Activated T-cell treated with anti-CD3 and anti-CD28 coated beads, Interleukin-2, amount 50 U/mL, for 72 hours (primary cell): ENCODE data around the gene NOS1AP. TPM values are rescaled to one million over a fixed set of nuclear protein-coding genes. Genes with fewer than 3 reads are reported as not detected.

ENCODE experiments used
- ATAC-seq, 2 donors: fragments of 150-1000 bp; cut with Tn5 transposase; replicated peaks in 1 of 2; 2 replicates each; pipeline ENCODE4 v1.10.0; 2021; ENCODE audit warnings: moderate library complexity in 2 of 2, mild to moderate bottlenecking in 1 of 2
- DNase-seq, 2 donors: peaks; one replicate each; pipeline ENCODE4 v3.0.0; 2021 to 2022; ENCODE audit warnings: mixed read lengths in 1 of 2
- H3K27ac Mint-ChIP-seq: one replicate; pipeline ENCODE4 v1.8.0; 2022; ENCODE audit warnings: mild to moderate bottlenecking, moderate library complexity, mixed read lengths
- H3K27me3 Mint-ChIP-seq: one replicate; pipeline ENCODE4 v1.8.0; 2022; ENCODE audit warnings: low read depth, mixed read lengths
- H3K36me3 Mint-ChIP-seq, 2 donors: one replicate each; pipeline ENCODE4 v1.8.0; 2022; ENCODE audit warnings: mixed read lengths in 2 of 2, mild to moderate bottlenecking in 1 of 2; ENCODE audit not compliant: insufficient read depth in 2 of 2
- H3K4me1 Mint-ChIP-seq: one replicate; pipeline ENCODE4 v1.8.0; 2022; ENCODE audit warnings: low read depth, mixed read lengths
- H3K4me3 Mint-ChIP-seq, 2 donors: one replicate each; pipeline ENCODE4 v1.8.0; 2022; ENCODE audit warnings: mild to moderate bottlenecking in 2 of 2, mixed read lengths in 2 of 2, moderate library complexity in 2 of 2
- H3K9me3 Mint-ChIP-seq, 2 donors: one replicate each; pipeline ENCODE4 v1.8.0; 2022; ENCODE audit warnings: mixed read lengths in 2 of 2
- total RNA-seq, 2 donors: library from RNA; stranded (reverse); gene quantifications; one replicate each; pipeline ENCODE4 v1.2.3, GENCODE V29; 2022

Gene NOS1AP
- total RNA-seq, 2 donors from 2014 or later = 0.21 to 0.26 TPM

DNA sequence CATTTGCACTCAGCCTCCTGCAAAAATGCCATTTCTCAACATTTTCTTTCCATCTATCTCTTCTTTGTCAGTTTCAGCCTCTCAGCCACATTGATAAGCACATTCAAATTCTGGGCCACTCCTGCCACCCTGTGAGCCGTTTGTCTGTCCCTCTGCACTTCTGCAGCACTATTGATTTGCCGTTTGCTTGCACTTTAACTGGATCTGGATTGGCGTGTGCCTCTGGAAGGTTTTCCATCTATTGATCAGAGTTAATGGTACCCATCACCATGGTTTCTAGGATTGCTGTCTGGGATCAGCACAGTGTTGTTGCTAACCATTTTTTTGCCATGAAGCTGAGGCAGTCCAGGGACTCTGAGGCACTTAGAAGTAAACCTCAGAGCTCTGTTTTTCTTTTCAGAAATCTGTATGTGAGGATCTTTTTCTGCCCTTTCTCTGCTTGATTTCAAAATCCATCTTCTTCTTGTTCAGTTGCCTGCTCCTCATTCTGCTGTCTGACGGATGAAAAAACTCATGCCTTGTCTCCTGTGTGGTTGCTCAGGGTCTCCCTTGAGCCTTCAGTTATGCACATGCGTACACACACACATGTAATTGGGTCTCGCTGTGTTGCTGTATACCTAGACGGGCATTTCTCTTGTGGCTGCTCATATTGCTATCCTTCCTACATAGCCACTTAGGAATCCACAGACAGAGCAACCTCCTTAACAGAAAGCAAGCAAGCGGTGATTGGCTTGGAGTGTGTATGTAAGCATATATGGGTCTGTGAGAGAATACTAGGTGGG lies 67.9 kb downstream of the NOS1AP start:
- H3K4me3 Mint-ChIP-seq = no peak overlapping the region
- H3K9me3 Mint-ChIP-seq = peaks cover 0 to 2% of the 10 kb centered on the region in 2 donors
- H3K36me3 Mint-ChIP-seq = no peaks in the 10 kb centered on the region
- H3K27me3 Mint-ChIP-seq = peaks cover 40% of the 10 kb centered on the region
- no peak for ATAC-seq
- no peaks in the 10 kb centered on the region for H3K4me1 Mint-ChIP-seq
- DNase-seq = no peak
- no peak overlapping the region for H3K27ac Mint-ChIP-seq

DNA sequence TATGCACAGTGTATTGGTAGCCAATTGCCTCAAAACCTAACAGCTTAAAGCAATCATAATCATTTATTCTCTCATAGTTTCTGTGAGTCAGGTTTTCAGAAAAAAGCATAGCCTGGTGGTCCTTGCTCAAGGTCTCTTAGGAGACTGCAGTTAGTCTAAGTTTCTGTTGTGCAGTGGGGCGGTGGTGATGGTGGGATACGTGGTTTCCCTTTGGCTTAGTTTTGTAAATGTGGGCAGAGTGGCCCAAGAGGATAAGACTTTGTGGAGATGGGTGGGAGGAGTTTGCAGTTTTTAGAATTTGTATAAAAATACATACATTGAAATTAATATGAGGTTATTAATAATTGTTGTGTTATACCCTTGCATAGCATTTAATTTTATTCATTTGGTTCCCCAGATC lies 68.6 kb downstream of the NOS1AP start:
- Mint-ChIP-seq H3K27ac (no peak overlapping the region), H3K4me3 (no peak overlapping the region), H3K4me1 (no peaks in the 10 kb centered on the region), H3K9me3 (peaks cover 0 to 2% of the 10 kb centered on the region in 2 donors), H3K27me3 (peaks cover 40% of the 10 kb centered on the region), H3K36me3 (no peaks in the 10 kb centered on the region)
- DNase-seq (no peak), ATAC-seq (no peak)

DNA sequence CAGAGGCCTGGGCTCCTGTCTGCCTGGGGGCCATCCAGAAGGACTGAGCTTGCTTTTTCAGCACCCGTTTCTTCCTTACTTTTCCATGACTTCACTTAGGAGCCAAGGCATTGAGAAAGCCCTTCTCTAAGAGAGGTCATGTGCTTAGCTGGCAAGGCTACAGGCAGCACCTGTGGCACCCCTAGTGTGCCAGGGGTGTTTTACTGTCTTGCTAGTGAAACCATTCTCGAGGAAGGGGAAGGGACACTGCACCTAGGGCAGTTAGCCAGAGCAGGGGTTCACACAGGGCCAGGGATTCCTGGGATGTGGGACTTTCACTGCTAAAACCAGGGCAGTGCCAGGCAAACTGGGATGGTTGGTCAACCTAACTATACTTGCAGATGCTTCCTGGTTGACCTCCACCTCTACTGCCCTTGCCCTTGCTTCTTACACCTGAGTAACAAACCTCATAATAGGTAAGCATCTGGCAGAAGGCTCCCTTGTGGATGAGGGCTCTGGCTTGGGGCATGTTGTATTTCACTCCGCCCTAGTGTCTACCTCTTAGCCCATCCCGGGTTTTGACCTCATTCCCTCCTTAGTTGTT lies 69.2 kb downstream of the NOS1AP start:
- Mint-ChIP-seq H3K27me3 (peaks cover 43% of the 10 kb centered on the region), H3K4me3 (no peak overlapping the region), H3K9me3 (peaks cover 0 to 2% of the 10 kb centered on the region in 2 donors), H3K4me1 (no peaks in the 10 kb centered on the region), H3K36me3 (no peaks in the 10 kb centered on the region), H3K27ac (no peak overlapping the region)
- DNase-seq = no peak
- ATAC-seq = no peak

DNA sequence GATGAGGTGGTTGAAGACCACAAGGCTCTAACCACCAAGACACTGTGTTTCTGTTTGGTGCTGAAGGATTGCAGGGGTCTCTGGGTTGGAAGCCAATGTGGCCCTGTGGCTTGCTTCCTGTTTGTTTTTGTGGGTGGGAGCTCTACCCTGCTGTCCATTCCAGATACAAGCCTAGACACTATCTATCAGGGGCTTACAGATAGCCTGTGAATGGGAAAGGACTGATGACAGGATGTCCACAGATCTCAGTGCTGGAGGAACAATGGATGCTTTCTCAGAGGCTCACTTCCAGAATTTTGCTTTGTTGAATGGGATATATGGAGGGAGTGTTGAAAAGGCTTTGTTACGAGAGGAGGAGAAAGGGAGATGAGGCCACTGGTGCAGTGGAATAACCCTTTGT lies 69.7 kb downstream of the NOS1AP start:
- Mint-ChIP-seq H3K4me1 (no peaks in the 10 kb centered on the region), H3K4me3 (no peak overlapping the region), H3K27me3 (peaks cover 43% of the 10 kb centered on the region), H3K36me3 (no peaks in the 10 kb centered on the region), H3K9me3 (peaks cover 0 to 2% of the 10 kb centered on the region in 2 donors), H3K27ac (no peak overlapping the region)
- DNase-seq = no peak
- ATAC-seq = no peak

DNA sequence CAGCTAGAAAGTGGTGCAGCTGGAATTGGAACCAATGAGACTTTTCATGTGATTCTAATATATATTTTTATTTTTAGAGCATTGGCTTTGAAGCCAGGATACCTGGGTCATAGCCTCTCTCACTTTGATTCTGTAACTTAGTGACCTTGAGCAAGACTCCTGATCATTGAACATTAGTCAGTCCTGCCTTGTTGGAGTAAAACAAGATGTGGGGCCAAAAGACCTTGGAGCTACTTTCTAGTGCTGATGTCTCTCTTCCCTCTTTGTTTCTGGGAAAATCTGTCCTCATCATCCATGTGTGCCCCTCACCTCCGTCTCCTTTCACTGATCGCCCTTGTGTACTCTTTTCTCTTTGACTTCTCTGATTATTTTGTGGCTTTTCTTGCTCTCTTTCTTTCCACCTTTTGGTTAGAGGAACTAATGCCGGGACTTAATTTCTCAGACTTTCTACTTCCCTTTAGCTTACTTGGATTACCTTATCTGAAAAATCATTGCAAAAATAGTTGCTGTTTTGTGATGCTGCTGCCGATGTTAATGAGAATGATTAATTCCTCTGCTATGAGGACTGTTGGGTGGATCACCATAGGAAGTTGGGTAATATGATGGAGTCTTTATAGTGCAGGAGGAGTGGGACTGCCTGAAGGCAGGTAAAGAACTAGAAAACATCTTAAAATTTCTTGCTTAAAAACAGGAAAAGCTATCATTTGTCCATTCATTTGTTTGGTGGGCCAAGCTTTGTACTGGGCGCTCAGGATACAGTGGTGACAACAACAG lies 72.0 kb downstream of the NOS1AP start:
- H3K4me1 Mint-ChIP-seq = no peaks in the 10 kb centered on the region
- no peak overlapping the region for H3K27ac Mint-ChIP-seq
- peaks cover 0 to 2% of the 10 kb centered on the region in 2 donors for H3K9me3 Mint-ChIP-seq
- H3K36me3 Mint-ChIP-seq = no peaks in the 10 kb centered on the region
- peaks cover 33% of the 10 kb centered on the region for H3K27me3 Mint-ChIP-seq
- no peak overlapping the region for H3K4me3 Mint-ChIP-seq
- no peak for DNase-seq
- no peak for ATAC-seq

DNA sequence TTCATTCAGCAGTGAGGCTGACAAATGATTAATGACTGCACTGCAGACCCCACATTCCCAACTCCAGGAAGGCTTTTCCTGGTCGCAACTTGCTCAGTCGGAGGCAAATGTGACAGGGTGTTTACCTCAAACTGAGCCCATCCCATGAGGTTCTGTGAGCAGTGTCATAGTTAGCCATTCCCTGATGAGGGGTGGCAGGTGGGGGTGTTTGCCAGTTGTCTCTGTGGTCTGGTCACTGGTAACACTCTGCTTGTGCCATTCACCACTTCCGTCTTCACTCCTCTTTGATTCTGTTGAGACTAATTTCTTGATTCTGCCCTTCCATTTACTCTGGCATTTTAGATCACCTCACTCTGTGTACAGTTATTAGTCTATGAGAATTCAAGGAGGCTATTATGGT lies 73.5 kb downstream of the NOS1AP start:
- Mint-ChIP-seq H3K27me3 (peaks cover 24% of the 10 kb centered on the region), H3K27ac (no peak overlapping the region), H3K4me3 (no peak overlapping the region), H3K36me3 (no peaks in the 10 kb centered on the region), H3K4me1 (no peaks in the 10 kb centered on the region), H3K9me3 (peaks cover 0 to 2% of the 10 kb centered on the region in 2 donors)
- ATAC-seq (no peak), DNase-seq (no peak)

DNA sequence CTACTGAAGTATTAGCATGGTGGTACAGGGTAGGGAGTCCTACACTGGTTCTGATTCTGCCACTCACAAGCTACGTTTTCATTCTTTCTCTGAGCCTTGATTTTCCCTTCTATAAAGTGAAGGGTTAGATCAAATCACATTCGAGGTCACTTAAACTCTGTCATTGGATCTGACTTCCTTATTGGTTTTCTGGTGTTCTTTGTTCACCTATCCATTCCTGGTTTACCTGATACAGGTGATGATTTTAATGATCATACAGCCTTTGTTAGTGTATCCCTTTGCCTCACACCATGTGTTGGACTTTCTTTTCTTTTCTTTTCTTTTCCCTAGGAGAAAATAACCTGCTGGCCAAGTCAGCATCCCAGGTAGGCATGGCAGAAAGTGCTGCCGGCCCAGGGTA lies 74.8 kb downstream of the NOS1AP start:
- H3K4me3 Mint-ChIP-seq = no peak overlapping the region

DNA sequence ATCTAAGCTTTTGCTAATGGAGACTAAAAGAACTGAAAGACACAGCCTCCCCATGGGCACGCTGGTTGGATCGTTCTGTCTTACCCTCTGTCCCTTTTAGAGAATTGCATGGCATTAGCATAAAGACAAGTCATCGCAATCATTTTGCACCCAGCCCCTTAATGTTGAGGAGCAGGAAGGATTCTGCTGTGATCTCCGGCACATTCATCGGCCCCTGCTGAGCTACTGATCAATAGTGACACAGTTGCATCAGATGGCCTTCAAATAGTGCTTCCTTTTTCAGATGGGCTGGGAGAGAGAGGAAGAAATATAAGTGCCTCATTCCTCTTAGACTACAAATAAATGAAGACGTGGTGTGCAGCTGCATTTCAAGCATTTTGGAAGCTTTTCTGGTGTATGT lies 75.4 kb downstream of the NOS1AP start:
- Mint-ChIP-seq H3K9me3 (peaks cover 0 to 2% of the 10 kb centered on the region in 2 donors), H3K27ac (no peak overlapping the region), H3K4me1 (no peaks in the 10 kb centered on the region), H3K4me3 (no peak overlapping the region), H3K27me3 (peaks cover 21% of the 10 kb centered on the region), H3K36me3 (no peaks in the 10 kb centered on the region)
- ATAC-seq = no peak
- no peak for DNase-seq

More for the DNA sequence above, 74.8 kb downstream of the NOS1AP start:
- H3K36me3 Mint-ChIP-seq = no peaks in the 10 kb centered on the region
- peaks cover 0 to 2% of the 10 kb centered on the region in 2 donors for H3K9me3 Mint-ChIP-seq
- no peak for DNase-seq
- no peak overlapping the region for H3K27ac Mint-ChIP-seq
- ATAC-seq = no peak
- H3K27me3 Mint-ChIP-seq = peaks cover 21% of the 10 kb centered on the region
- no peaks in the 10 kb centered on the region for H3K4me1 Mint-ChIP-seq

DNA sequence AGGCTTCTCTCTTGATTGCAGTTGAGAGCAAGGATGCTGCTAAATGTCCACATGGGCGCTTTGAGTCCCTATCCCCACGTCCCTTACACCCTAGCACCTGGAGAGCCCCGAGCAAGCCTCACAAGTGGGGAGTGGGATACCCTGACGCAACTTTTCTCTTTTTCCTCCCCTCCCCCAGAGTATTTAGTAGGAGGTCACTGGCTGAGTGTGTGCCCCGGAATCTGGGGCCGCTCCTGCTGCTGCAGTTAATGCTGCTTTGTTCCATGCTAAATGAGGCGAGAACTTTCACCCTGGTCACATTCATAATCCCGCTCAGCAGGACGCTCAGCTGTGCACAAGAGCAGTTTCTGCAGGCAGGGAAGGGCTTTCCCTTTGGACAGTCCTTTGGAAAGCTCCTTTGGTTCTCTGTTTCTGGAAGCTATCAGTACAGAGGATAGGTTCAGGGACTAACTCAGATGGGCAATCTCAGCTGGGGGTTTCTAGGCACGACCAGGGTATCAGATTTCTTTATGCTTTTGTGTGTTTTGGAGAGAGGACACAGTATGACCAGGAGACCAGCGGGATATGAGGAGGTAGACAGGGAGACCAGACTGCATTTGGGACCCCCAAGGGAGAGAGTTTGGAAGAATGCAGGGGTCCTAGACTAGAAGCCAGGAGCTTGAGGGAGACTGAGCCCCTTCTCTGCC lies 75.9 kb downstream of the NOS1AP start:
- Mint-ChIP-seq H3K4me1 (no peaks in the 10 kb centered on the region), H3K27me3 (peaks cover 21% of the 10 kb centered on the region), H3K4me3 (no peak overlapping the region), H3K36me3 (no peaks in the 10 kb centered on the region), H3K27ac (no peak overlapping the region), H3K9me3 (peaks cover 0 to 2% of the 10 kb centered on the region in 2 donors)
- ATAC-seq (no peak), DNase-seq (no peak)

DNA sequence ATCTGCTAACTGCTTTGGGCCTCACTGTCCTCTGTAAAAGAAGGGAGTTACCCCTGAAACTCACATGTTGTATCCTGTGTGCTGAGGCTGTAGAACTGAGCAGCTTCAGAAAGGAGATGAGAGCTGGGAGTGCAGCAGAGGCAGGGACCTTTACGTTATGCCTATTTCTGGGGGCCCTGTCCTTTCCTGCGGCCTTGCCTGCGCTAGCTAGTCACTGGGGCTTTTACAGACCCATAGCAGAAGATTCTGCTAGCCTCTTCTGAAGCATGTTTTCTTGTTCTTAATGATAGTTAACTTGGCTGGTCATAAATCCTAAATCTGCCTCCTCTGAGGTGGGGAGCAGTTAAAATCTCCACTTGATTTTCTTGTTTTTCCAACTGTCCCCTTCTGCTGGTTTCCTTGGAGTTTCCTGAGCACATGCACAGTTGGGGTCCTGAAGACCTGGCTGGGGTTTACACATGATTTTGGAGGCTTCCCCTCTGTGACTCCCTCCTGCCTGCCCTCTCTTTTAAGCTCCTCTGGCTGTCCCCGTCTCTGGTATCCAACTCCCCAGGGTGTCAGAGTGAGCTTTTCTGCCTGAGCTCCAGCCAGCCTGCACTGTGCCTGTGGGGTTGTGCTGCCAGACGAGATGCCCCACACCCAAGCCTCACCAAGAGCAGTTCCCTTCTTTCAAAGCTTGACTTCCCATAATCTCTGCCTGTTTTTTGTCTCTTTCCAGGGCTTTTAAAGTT lies 76.6 kb downstream of the NOS1AP start:
- H3K27ac Mint-ChIP-seq = no peak overlapping the region
- H3K27me3 Mint-ChIP-seq = peaks cover 21% of the 10 kb centered on the region
- no peak for DNase-seq
- no peaks in the 10 kb centered on the region for H3K4me1 Mint-ChIP-seq
- H3K9me3 Mint-ChIP-seq = peaks cover 2% of the 10 kb centered on the region in 2 donors
- H3K36me3 Mint-ChIP-seq = no peaks in the 10 kb centered on the region
- H3K4me3 Mint-ChIP-seq = no peak overlapping the region
- ATAC-seq = no peak

DNA sequence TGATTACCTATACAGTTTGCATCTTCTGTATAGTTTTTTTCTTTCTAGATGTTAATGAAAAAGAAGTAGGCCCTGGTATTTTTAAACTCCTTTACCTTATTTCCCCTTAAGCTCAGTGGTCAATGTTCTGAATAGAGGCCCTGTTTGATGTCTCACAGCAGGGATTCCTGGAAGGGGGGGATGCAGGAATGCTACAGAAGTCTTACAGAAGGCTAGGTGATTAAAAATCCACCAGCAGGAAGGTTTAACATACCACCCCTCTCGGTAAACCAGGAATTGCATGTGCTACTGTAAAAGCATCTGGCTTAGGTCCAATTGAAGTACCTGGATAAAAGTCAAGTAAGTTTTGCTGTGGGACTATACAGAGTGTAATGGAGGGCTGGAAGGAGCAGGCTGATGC lies 78.3 kb downstream of the NOS1AP start:
- ATAC-seq (no peak), DNase-seq (no peak)
- Mint-ChIP-seq H3K9me3 (peaks cover 0 to 2% of the 10 kb centered on the region in 2 donors), H3K4me3 (no peak overlapping the region), H3K36me3 (no peaks in the 10 kb centered on the region), H3K4me1 (no peaks in the 10 kb centered on the region), H3K27ac (no peak overlapping the region), H3K27me3 (peaks cover 13% of the 10 kb centered on the region)

DNA sequence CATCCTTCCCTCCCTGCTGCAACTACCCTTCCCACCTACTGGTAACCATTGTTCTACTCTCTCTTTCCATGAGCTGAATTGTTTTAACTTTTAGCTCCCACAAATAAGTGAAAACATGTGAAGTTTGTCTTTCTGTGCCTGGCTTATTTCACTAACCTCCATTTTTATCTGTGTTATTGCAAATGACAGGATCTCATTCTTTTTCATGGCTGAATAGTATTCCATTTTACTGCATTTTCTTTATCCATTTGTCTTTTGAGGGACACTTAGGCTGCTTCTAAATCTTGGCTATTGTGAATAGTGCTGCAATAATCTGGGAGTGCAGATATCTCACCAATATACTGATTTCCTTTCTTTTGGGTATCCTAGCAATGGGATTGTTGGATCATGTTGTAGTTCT lies 80.6 kb downstream of the NOS1AP start:
- H3K36me3 Mint-ChIP-seq = no peaks in the 10 kb centered on the region
- no peak overlapping the region for H3K27ac Mint-ChIP-seq
- H3K4me1 Mint-ChIP-seq = no peaks in the 10 kb centered on the region
- peaks cover 0 to 2% of the 10 kb centered on the region in 2 donors for H3K9me3 Mint-ChIP-seq
- no peak for DNase-seq
- no peak overlapping the region for H3K4me3 Mint-ChIP-seq
- no peak for ATAC-seq
- peaks cover 6% of the 10 kb centered on the region for H3K27me3 Mint-ChIP-seq
